HK-2 (cell line): ENCODE measurements around the gene COX4I1.
"Not testable (repeated sequence)": the region's sequence is repeated elsewhere in the genome, so short reads cannot be mapped to it uniquely, and the experiment has no call there.

Experiments
- DNase-seq: peaks from one replicate; pipeline ENCODE4 v3.0.0-alpha.2; 2018; ENCODE audit not compliant: unreplicated experiment

COX4I1 gene

GRCh38 chr16:85824161-85825135, 25.0 kb downstream of the COX4I1 start:
- no peak for DNase-seq

- DNase-seq, result no peak
Observed at GRCh38 chr16:85825326-85825725, 25.8 kb downstream of the COX4I1 start.

GRCh38 chr16:85826686-85827247, 27.3 kb downstream of the COX4I1 start:
- DNase-seq, result no peak

GRCh38 chr16:85828166-85828565, 28.7 kb downstream of the COX4I1 start:
- no peak for DNase-seq

- DNase-seq, result no peak
Observed at GRCh38 chr16:85829171-85829719, 29.8 kb downstream of the COX4I1 start.

- no peak for DNase-seq
Observed at GRCh38 chr16:85829751-85830445, 30.4 kb downstream of the COX4I1 start.

- DNase-seq, result no peak
Observed at GRCh38 chr16:85830821-85831220, 31.3 kb downstream of the COX4I1 start.

- DNase-seq, result no peak
Observed at GRCh38 chr16:85832570-85833218, 33.2 kb downstream of the COX4I1 start.

- DNase-seq, result no peak
Observed at GRCh38 chr16:85833219-85833920, 33.9 kb downstream of the COX4I1 start.

- DNase-seq, result no peak
Observed at GRCh38 chr16:85834741-85835140, 35.2 kb downstream of the COX4I1 start.

GRCh38 chr16:85835227-85835751, 35.8 kb downstream of the COX4I1 start:
- no peak for DNase-seq

- DNase-seq, result no peak
Observed at GRCh38 chr16:85835956-85836705, 36.6 kb downstream of the COX4I1 start.

GRCh38 chr16:85836706-85837582, 37.4 kb downstream of the COX4I1 start:
- DNase-seq, result no peak

GRCh38 chr16:85837654-85838053, 38.2 kb downstream of the COX4I1 start:
- DNase-seq, result not testable (repeated sequence)

GRCh38 chr16:85838381-85838780, 38.9 kb downstream of the COX4I1 start:
- no peak for DNase-seq

GRCh38 chr16:85838876-85839585, 39.5 kb downstream of the COX4I1 start:
- no peak for DNase-seq

GRCh38 chr16:85839681-85840240, 40.3 kb downstream of the COX4I1 start:
- DNase-seq, result no peak

GRCh38 chr16:85840395-85840794, 40.9 kb downstream of the COX4I1 start:
- no peak for DNase-seq
